ENCODE measurements around the gene ST3GAL3.

DNA sequence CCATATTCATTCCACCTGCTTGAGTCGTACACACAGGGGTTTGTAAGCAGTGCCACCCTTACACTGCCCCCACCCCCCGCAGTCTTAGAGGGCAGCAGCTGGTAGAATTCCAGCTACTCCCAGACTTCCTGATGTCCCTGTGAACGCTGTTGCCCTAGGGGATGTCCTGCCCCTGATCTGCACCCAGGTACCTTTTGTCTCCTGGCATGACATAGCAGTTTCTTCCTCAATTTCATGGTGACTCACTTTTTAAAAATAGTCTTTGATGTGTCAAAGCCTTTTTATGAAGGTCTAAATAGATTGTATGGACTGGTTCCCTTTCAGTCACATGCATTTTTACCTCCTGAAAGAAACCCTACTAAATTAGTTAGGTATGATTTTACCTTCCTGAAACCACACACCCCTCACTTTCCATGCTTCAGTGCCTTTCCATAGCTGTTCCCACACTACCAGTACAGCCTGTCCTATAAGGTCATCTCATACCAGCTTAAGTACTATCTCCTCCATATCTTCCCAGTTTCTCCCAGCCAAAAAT, 76.4 kb downstream of the ST3GAL3 start:
- TF ChIP-seq, protein P1, sequence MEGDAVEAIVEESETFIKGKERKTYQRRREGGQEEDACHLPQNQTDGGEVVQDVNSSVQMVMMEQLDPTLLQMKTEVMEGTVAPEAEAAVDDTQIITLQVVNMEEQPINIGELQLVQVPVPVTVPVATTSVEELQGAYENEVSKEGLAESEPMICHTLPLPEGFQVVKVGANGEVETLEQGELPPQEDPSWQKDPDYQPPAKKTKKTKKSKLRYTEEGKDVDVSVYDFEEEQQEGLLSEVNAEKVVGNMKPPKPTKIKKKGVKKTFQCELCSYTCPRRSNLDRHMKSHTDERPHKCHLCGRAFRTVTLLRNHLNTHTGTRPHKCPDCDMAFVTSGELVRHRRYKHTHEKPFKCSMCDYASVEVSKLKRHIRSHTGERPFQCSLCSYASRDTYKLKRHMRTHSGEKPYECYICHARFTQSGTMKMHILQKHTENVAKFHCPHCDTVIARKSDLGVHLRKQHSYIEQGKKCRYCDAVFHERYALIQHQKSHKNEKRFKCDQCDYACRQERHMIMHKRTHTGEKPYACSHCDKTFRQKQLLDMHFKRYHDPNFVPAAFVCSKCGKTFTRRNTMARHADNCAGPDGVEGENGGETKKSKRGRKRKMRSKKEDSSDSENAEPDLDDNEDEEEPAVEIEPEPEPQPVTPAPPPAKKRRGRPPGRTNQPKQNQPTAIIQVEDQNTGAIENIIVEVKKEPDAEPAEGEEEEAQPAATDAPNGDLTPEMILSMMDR (IDR thresholded peaks at IDR 0.05; ENCODE audit: borderline replicate concordance, extremely low read depth, low read length, poor library complexity, severe bottlenecking): no peak
- no peak for TF ChIP-seq EZH2 (IDR thresholded peaks at IDR 0.05; ENCODE audit: borderline replicate concordance, low read depth, low read length, severe bottlenecking)

Data from DND-41 (cell line).